Testis (tissue), 3 donors: ENCODE results near the gene DENND5B. TPM values are rescaled to one million over a fixed set of nuclear protein-coding genes. Genes with fewer than 3 reads are reported as not detected.

ENCODE experiments used
- DNase-seq: peaks from one replicate; pipeline ENCODE4 v3.0.0-alpha.2; 2019
- H3K27ac ChIP-seq, 2 donors: fragments of 200-600 bp; sonication (generic); one replicate each; pipeline ENCODE4 v1.5.1; 2019
- H3K27me3 ChIP-seq: fragments of 200-600 bp; sonication (generic); one replicate; pipeline ENCODE4 v1.5.1; 2019
- H3K36me3 ChIP-seq: fragments of 200-600 bp; sonication (generic); one replicate; pipeline ENCODE4 v1.5.1; 2017; ENCODE audit warnings: low read depth; ENCODE audit errors: missing control alignments
- H3K4me1 ChIP-seq: fragments of 200-600 bp; sonication (generic); one replicate; pipeline ENCODE4 v1.5.1; 2019
- H3K4me3 ChIP-seq, 2 donors: fragments of 200-600 bp; sonication (generic); one replicate each; pipeline ENCODE4 v1.5.1; 2017 to 2019
- H3K9me3 ChIP-seq: fragments of 200-600 bp; sonication (generic); one replicate; pipeline ENCODE4 v1.5.1; 2017
- POLR2A ChIP-seq: fragments of 450-650 bp; IDR thresholded peaks from one replicate; pipeline ENCODE4 v1.6.1; 2017; ENCODE audit warnings: antibody characterized with exemption, mild to moderate bottlenecking, moderate library complexity
- WGBS, 2 donors: methylation state at CpG; one replicate each; pipeline ENCODE4 v1.1.5; 2018; 5-methylcytosine and 5-hydroxymethylcytosine counted together
- intact Hi-C: fragments of 100-400 bp; cut with DNase I; formaldehyde crosslinking; loops from one replicate; pipeline ENCODE4 v1.15.1; 2023; ENCODE audit warnings: low total_unique reads
- polyA plus RNA-seq: library from polyadenylated mRNA; stranded (reverse); fragments of 350-450 nt; fragmentation: Illumina TruSeq; extraction: RNeasy Lipid Tissue Mini Kit (QIAGEN cat#74804); gene quantifications from one replicate; pipeline ENCODE4 v1.2.3, GENCODE V29; 2014; ENCODE audit warnings: low read depth, low replicate concordance; ENCODE audit not compliant: insufficient read depth
- total RNA-seq, 2 donors: library from RNA; depleted of rRNA; stranded (reverse); fragments of >200 nt; gene quantifications; one replicate each; pipeline ENCODE4 v1.2.3, GENCODE V29; 2016
- TF ChIP-seq, protein P1 (sequence below), 3 experiments: fragments of 450-650 bp in 2 of 3; fragments of 200-600 bp in 1 of 3; sonication (generic) in 1 of 3; IDR thresholded peaks; one replicate each; pipeline ENCODE4 v1.5.1; 2016 to 2019; ENCODE audit warnings: antibody characterized with exemption in 3 of 3, mild to moderate bottlenecking in 2 of 3, moderate library complexity in 1 of 3

Gene DENND5B
- total and polyA plus RNA-seq, 3 donors from 2014 or later: 34.7 to 62.3 (median 60.4) TPM

DNA sequence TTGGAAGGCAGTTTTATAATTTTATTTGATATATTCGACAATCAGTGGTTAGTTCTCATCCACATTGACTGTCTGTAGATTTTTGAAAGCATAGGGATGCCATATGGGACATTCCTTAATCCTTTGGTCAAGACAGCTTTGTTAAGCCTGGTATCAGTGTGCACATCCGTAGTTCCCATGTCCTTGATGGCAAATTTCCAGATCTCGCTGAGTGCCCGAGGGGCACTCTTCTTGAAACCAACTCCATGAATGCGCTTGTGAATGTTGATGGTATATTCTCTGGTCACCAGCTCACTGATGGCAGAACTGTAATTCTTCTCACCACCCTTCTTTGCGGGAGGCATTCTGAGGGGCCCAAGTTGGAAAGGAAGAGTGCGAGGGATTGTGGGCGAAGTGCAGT is 6.1 kb upstream of the DENND5B start:
- Histone ChIP-seq H3K36me3 (no peaks in the 10 kb centered on the region), H3K27ac (no peak overlapping the region), H3K9me3 (no peaks in the 10 kb centered on the region), H3K27me3 (no peaks in the 10 kb centered on the region), H3K4me3 (no peak overlapping the region), H3K4me1 (peaks cover under 1% of the 10 kb centered on the region)
- intact Hi-C loops: no loop called here
- no peak for TF ChIP-seq POLR2A
- TF ChIP-seq, protein P1, sequence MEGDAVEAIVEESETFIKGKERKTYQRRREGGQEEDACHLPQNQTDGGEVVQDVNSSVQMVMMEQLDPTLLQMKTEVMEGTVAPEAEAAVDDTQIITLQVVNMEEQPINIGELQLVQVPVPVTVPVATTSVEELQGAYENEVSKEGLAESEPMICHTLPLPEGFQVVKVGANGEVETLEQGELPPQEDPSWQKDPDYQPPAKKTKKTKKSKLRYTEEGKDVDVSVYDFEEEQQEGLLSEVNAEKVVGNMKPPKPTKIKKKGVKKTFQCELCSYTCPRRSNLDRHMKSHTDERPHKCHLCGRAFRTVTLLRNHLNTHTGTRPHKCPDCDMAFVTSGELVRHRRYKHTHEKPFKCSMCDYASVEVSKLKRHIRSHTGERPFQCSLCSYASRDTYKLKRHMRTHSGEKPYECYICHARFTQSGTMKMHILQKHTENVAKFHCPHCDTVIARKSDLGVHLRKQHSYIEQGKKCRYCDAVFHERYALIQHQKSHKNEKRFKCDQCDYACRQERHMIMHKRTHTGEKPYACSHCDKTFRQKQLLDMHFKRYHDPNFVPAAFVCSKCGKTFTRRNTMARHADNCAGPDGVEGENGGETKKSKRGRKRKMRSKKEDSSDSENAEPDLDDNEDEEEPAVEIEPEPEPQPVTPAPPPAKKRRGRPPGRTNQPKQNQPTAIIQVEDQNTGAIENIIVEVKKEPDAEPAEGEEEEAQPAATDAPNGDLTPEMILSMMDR (IDR thresholded peaks at IDR 0.05): no peak
- no peak for DNase-seq
- WGBS, 2 donors: 88% methylated on average over 7 to 8 of the region's 8 CpGs

DNA sequence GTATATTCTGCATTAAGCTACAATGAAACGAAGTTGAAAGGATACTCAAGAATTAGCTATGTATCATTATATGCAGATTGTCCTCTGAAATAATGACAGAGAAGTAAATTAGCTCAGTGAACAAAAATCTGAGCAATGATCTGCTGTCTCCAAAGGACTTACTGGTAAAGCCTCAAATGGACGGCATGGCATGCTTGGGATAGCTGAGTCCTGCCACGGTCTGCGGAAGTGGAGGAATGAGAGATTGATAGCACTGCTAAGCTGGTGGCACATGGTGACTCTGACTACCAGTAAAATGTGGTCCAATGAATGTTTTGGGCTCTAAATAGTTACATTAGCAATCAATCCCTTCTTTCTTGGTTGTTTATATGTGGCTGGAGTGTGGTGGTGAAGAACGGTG is 3.7 kb upstream of the DENND5B start:
- WGBS, 2 donors: 60 to 63% methylated on average over 5 of the region's 5 CpGs
- peaks cover 5% of the 10 kb centered on the region for H3K4me1 ChIP-seq
- no peaks in the 10 kb centered on the region for H3K9me3 ChIP-seq
- no peaks in the 10 kb centered on the region for H3K27me3 ChIP-seq
- TF ChIP-seq POLR2A: no peak
- TF ChIP-seq, protein P1 (IDR thresholded peaks at IDR 0.05): no peak
- H3K27ac ChIP-seq: no peak overlapping the region
- H3K36me3 ChIP-seq: no peaks in the 10 kb centered on the region
- intact Hi-C loops: no loop called here
- DNase-seq: no peak
- no peak overlapping the region for H3K4me3 ChIP-seq

DNA sequence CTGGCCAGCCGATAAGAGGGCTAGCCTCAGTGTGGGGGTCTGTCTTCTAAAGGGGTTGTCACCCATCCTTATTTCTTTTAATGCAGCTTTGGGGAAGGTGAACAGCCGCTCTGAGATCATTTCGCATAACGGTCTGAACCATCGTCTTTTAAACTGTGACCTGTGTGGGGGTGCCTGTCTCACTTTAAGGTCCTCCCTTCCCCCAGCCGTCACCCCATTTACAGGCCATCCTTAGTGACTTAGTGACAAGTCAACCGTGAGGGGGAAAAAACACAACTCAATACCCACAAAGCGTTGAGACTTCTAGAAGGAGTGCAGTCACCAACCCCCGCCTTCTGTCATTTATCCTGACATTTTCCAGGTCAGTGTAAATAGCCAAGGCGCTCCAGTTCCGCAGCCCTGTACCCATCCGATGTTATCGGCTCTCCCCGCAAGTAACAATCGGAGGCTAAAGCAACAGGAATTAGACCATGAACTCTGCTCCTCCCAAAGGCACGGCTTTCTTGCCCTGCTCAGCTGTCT is 505 bp upstream of the DENND5B start:
- WGBS, 2 donors: 1 to 5% methylated on average over 14 to 16 of the region's 16 CpGs
- H3K9me3 ChIP-seq: no peaks in the 10 kb centered on the region
- DNase-seq: peak; percentile 57
- intact Hi-C loops: no loop called here
- H3K4me3 ChIP-seq: peak overlapping the region; percentile 72 to 96
- peaks cover 11% of the 10 kb centered on the region for H3K4me1 ChIP-seq
- no peaks in the 10 kb centered on the region for H3K27me3 ChIP-seq
- H3K27ac ChIP-seq: peak overlapping the region; percentile 83 to 97
- TF ChIP-seq POLR2A: no peak
- TF ChIP-seq, protein P1 (IDR thresholded peaks at IDR 0.05): no peak
- H3K36me3 ChIP-seq: no peaks in the 10 kb centered on the region

DNA sequence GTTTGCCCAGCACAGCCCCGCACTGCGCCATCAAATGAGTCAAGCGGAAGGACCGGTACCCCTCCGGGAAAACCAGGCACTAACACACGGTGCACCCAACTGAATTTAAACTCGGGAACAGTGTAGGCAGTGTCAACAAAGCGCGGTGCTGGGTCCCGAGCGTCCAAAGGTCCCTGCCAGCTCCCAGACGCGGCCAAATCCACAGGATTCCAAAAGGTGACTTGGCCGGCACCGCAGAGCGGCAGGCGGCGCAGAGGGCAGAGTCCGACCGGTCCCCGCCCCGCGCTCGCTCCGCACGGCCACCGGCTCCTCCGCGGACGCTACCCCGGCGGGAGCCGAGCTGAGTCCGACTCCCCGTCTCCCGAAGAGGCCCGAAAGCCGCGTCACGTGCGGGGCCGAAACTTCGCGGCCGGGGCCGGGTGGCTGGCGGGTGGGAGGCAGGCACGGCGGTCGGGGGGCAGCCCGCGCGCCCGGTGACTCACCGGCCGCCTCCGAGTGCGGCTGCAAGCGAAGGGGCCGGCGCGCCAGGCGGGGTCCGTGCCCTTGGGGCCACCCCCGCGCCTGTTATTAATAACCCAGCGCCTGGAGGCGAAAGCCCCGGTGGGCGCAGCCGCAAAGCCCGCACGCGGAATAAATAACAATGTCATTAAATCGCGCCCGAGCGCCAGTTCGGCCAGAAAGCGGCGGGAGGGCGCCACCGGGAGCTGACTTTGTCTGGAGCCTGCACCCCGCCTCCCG is 863 bp downstream of the DENND5B start:
- intact Hi-C loops: no loop called here
- H3K4me1 ChIP-seq: peaks cover 11% of the 10 kb centered on the region
- 1 to 2% methylated on average over 9 to 46 of the region's 85 CpGs for WGBS, 2 donors
- no peaks in the 10 kb centered on the region for H3K36me3 ChIP-seq
- H3K4me3 ChIP-seq: peak overlapping the region; percentile 92 to 96
- H3K27ac ChIP-seq: peak overlapping the region; percentile 97
- no peak for TF ChIP-seq POLR2A
- TF ChIP-seq, protein P1 (IDR thresholded peaks at IDR 0.05): peak in 1 of 3 experiments; percentile 0
- H3K27me3 ChIP-seq: no peaks in the 10 kb centered on the region
- H3K9me3 ChIP-seq: no peaks in the 10 kb centered on the region
- DNase-seq: peak; percentile 78

DNA sequence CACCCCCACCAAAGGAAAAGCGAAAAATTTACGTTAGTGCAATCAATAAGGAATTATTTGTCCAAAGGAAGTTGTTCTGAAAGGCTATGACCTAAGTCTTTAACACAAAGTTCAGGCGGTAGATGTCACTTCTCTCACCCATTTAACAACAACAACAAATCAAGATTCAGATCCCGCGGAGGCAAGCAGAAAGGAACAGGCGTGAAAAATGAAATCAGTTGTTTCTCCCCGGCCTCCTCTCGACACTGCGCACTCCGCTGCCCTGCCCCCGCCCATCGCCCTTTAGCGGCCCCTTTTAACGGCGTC is 1.4 kb downstream of the DENND5B start:
- peak; percentile 79 for DNase-seq
- WGBS, 2 donors: 0 to 2% methylated on average over 15 of the region's 15 CpGs
- Histone ChIP-seq H3K27ac (peak overlapping the region; percentile 97), H3K4me3 (peak overlapping the region; percentile 92 to 96), H3K9me3 (no peaks in the 10 kb centered on the region), H3K36me3 (no peaks in the 10 kb centered on the region), H3K27me3 (no peaks in the 10 kb centered on the region), H3K4me1 (peaks cover 11% of the 10 kb centered on the region)
- intact Hi-C loops: no loop called here
- TF ChIP-seq, protein P1 (IDR thresholded peaks at IDR 0.05): no peak
- TF ChIP-seq POLR2A: no peak
